IPS-15b (cell line): Measurements from ENCODE around the gene LRRC7.

Experiments
- H3K27me3 ChIP-seq: one replicate; pipeline ENCODE4 v1.6.1; 2013; ENCODE audit warnings: low read length; ENCODE audit not compliant: control insufficient read depth, insufficient read depth
- H3K36me3 ChIP-seq: one replicate; pipeline ENCODE4 v1.6.1; 2013; ENCODE audit warnings: low read length; ENCODE audit not compliant: control insufficient read depth, insufficient read depth
- H3K4me1 ChIP-seq: one replicate; pipeline ENCODE4 v1.6.1; 2013; ENCODE audit warnings: mild to moderate bottlenecking, low read length; ENCODE audit not compliant: control insufficient read depth, insufficient read depth
- H3K4me3 ChIP-seq: one replicate; pipeline ENCODE4 v1.5.1; 2013; ENCODE audit warnings: low read depth, low read length
- H3K9ac ChIP-seq: one replicate; pipeline ENCODE4 v1.6.1; 2013; ENCODE audit warnings: low read depth, mild to moderate bottlenecking, low read length
- H3K9me3 ChIP-seq: one replicate; pipeline ENCODE4 v1.6.1; 2013; ENCODE audit warnings: mild to moderate bottlenecking, low read length; ENCODE audit not compliant: control insufficient read depth, insufficient read depth

The LRRC7 gene

DNA sequence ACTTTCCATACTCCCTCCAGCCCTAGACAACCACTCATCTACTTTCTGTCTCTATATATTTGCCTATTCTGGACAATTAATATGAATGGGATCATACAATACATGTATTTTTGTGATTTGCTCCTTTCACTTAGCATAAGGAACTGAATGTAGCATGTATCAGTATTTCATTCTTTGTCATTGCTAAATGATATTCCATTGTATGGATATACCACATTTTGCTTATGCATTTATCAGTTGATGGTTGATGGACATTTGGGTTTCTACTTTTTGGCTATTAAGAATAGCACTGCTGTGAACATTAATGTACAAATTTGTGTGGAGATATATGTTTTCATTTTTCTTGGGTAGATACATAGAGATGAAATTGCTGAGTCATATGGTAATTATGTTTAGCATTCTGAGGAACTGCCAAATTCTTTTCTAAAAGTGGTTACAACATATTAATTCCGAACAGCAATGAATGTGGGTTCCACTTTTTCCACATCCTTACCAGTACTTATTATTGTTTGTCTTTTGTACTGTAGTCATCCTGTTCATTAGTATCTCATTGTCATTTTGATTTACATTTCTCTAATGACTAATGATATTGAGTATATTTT, 516.7 kb downstream of the LRRC7 start:
- no peaks in the 10 kb centered on the region for H3K4me1 ChIP-seq
- no peaks in the 10 kb centered on the region for H3K9me3 ChIP-seq
- no peaks in the 10 kb centered on the region for H3K27me3 ChIP-seq
- H3K36me3 ChIP-seq, result no peaks in the 10 kb centered on the region
- H3K4me3 ChIP-seq, result no peak overlapping the region
- H3K9ac ChIP-seq, result no peak overlapping the region

DNA sequence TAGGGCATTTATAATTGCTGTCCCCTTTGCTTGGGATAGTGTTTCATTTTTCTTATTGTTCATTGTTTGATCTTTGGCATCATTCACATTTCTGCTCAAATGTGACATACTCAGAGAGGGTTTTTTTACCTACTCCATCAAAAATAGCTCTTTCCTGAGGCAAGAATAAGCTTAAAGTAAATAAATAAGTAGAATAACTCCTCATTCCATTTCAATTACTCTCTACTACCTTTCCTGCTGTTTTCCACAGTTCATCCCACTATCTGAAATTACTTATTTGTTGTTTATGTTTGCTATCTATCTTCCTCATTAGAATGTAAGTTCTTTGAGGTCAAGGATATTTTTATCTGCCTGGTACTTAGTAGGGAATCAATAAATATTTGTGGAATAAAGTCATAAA, 517.8 kb downstream of the LRRC7 start:
- Histone ChIP-seq H3K4me1 (no peaks in the 10 kb centered on the region), H3K9me3 (no peaks in the 10 kb centered on the region), H3K9ac (no peak overlapping the region), H3K4me3 (no peak overlapping the region), H3K27me3 (no peaks in the 10 kb centered on the region), H3K36me3 (no peaks in the 10 kb centered on the region)

DNA sequence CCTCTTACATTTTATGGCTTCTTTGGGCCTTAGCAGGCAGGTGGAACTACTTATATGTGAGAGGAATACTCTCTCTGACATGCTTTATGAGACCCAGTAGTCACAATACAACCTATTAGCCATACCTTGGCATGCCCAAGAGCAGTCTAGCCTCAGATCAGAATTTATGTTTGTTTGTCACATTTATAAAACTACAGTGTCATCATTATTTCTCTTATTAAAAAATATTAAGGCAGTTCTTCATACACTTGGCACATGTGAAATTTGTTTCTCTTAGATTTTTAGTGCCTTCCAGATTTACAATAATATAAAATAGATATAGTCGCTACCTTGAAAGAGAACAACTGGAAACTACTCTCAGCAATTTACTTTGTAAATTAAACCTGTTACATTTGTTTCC, 519.2 kb downstream of the LRRC7 start:
- Histone ChIP-seq H3K9ac (no peak overlapping the region), H3K27me3 (no peaks in the 10 kb centered on the region), H3K36me3 (no peaks in the 10 kb centered on the region), H3K9me3 (no peaks in the 10 kb centered on the region), H3K4me1 (no peaks in the 10 kb centered on the region), H3K4me3 (no peak overlapping the region)

DNA sequence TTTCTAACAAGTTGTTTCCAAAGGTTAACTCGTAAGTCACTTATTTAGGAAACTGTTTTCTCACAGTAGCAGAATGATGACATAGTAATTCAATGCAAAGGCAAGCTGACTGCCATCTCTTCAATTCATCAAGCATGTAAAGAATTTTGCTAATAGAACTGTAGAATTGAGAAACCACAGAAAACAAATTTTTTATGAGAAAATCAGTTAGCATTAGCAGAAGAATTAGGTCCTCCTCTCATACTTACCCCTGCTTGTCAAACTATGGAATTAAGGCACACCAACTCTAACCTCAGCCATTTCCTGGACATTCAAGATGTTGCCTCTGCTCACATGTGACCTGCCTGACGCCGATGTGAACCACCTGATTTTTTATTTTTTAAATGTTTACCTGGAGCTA, 522.4 kb downstream of the LRRC7 start:
- no peaks in the 10 kb centered on the region for H3K27me3 ChIP-seq
- H3K9ac ChIP-seq, result no peak overlapping the region
- H3K9me3 ChIP-seq, result no peaks in the 10 kb centered on the region

DNA sequence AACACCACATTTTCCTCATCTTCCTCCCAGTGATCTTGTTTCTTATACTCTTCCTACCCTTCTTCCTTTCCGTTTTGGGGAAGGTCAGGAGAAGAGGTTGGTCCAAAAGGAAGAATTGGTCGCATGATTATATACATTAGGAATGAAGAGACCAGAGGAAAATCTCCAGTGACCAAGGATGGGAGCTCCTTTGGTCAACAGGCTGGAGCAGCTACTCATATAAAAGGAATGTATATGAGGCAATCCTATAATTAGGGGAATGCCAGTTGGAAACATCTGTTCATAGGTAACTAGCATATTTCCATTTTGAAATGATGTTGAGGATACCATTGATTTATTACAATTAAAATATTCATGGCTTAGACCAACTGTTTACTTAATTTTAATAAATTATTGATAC, 523.2 kb downstream of the LRRC7 start:
- Histone ChIP-seq H3K36me3 (no peaks in the 10 kb centered on the region), H3K4me1 (no peaks in the 10 kb centered on the region), H3K9ac (no peak overlapping the region), H3K27me3 (no peaks in the 10 kb centered on the region), H3K9me3 (no peaks in the 10 kb centered on the region), H3K4me3 (no peak overlapping the region)

More for the DNA sequence above, 522.4 kb downstream of the LRRC7 start:
- Histone ChIP-seq H3K4me3 (no peak overlapping the region), H3K4me1 (no peaks in the 10 kb centered on the region), H3K36me3 (no peaks in the 10 kb centered on the region)

DNA sequence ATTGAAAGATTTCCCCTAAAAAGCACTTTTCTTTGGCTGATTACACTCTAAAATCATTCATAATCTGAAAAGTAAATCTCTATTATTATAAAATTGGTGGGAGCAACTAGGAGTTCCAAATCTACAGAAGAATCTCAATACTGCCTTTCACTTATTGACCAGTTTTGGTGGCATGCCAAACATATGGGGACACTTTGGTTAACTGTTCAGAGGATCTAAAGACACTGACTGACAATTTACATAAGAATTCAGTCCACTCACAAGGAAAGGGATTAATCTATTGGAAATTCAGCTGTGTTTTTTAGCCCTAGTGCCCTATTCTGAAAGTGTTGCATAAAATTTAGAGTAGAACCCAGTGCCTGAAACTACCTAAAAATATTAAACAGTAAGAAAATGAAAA, 524.1 kb downstream of the LRRC7 start:
- Histone ChIP-seq H3K4me3 (no peak overlapping the region), H3K36me3 (no peaks in the 10 kb centered on the region), H3K27me3 (no peaks in the 10 kb centered on the region), H3K4me1 (no peaks in the 10 kb centered on the region), H3K9me3 (no peaks in the 10 kb centered on the region), H3K9ac (no peak overlapping the region)

DNA sequence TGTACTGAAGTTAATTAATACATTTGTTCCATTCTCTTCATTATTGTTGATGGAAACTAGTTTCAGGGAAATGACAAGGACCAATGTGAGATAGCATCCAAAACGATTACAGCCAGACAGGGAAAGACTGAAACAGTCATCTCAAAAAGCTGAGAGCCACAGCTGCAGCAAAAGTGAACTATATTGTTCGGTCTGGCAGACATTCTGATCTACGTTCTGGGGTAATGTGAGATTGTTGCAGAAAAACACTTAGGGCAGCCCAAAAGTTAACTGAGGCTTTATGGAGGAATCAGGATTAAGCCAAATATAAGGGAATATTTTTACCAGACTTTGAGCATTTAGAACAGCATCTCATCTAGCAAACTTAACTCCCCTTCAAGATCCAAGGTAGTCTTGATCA, 524.8 kb downstream of the LRRC7 start:
- Histone ChIP-seq H3K9me3 (no peaks in the 10 kb centered on the region), H3K9ac (no peak overlapping the region), H3K4me1 (no peaks in the 10 kb centered on the region), H3K4me3 (no peak overlapping the region), H3K27me3 (no peaks in the 10 kb centered on the region), H3K36me3 (no peaks in the 10 kb centered on the region)

DNA sequence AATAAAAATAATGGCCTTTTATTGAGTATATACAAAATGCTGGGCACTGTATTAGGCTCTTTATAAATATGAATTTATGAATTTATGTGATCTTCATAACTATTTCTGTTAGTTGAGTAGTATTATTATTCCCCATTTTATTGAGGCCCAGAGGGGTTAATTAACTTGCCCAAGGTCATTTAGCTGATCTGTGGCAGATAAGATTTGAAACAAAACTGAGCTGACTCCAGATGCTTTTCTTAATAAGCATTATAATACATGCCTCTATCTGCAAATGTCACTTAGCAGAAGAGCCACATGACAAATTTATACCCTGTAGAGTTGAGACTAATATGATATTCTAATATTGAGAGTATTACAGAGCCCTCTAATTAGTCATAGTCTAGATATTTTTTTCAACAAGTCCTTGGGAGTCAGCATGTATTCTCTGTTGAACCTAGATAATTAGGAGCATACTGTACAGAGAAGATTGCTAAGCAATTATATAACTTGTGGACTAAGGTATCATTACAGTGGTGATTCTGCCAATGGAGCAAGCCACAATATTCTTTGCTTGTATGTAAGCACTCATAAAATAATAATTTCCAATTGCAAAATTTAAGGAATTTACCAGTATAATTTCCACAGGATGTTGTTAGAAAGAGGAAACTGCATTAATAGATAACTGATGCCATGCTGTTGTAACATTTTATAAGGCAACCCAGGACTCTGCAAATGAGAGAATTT, 525.7 kb downstream of the LRRC7 start:
- Histone ChIP-seq H3K4me1 (no peaks in the 10 kb centered on the region), H3K36me3 (no peaks in the 10 kb centered on the region), H3K9ac (no peak overlapping the region), H3K4me3 (no peak overlapping the region), H3K9me3 (no peaks in the 10 kb centered on the region), H3K27me3 (no peaks in the 10 kb centered on the region)

DNA sequence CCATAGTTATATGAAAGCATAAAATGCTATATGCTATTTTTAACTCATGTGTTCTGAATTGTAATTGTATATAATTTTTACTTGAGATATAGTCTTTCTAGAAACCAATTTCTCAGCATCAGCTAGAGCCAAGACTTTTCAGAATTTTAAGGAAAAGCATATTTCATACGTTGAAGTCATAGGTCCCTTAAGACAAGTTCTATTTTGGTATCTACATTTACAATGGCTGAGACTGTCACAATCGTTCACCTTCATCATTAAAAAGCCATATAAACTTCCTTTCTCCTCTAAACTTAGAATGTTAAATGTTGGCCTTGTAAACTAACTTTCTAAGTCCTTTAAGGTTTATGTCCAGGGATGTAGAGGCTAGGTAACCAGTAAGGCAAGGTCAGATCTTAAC, 533.5 kb downstream of the LRRC7 start:
- Histone ChIP-seq H3K9ac (no peak overlapping the region), H3K4me3 (no peak overlapping the region), H3K36me3 (no peaks in the 10 kb centered on the region), H3K9me3 (no peaks in the 10 kb centered on the region), H3K27me3 (no peaks in the 10 kb centered on the region), H3K4me1 (no peaks in the 10 kb centered on the region)

DNA sequence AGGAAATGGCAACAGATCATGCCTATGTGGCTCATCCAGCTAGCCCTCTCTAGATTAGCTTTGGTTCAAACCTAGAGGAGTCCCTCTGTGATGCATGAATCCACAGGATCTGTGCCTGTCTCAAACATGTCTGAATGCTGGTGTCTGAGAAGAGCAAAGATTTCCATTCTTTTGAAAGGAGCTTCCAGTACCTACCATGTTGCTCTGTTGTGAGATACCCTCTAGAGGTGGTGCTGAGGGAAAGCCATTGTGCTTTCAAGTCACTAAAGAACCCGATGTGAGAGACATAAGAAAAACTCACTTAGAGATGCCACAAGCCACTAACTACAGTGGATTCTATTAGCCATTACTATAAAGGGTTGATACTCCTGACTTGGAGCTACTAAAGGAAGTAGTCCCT, 534.1 kb downstream of the LRRC7 start:
- H3K9me3 ChIP-seq, result no peaks in the 10 kb centered on the region
- no peaks in the 10 kb centered on the region for H3K4me1 ChIP-seq
- no peak overlapping the region for H3K9ac ChIP-seq
- H3K27me3 ChIP-seq, result no peaks in the 10 kb centered on the region
- H3K4me3 ChIP-seq, result no peak overlapping the region
- no peaks in the 10 kb centered on the region for H3K36me3 ChIP-seq

DNA sequence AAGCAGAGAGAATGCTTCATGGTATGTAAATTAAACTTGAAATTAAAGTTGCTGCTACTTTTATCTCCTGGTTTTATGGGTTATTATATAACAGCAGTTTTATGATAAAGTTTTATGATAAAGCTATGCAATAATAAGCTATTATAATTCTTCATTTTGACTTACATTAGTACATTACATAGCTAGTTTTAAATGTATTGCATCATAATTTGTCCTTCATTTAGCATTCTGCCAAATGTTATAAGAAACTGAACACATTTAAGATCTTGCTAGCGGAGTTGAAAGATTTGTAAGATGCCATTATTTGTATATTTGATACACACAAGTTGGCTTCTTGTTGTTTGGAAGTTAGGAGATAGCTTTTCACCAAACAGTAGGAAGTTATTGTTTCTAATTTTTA, 536.0 kb downstream of the LRRC7 start:
- Histone ChIP-seq H3K9me3 (no peaks in the 10 kb centered on the region), H3K9ac (no peak overlapping the region), H3K36me3 (no peaks in the 10 kb centered on the region), H3K4me3 (no peak overlapping the region), H3K27me3 (no peaks in the 10 kb centered on the region), H3K4me1 (no peaks in the 10 kb centered on the region)

DNA sequence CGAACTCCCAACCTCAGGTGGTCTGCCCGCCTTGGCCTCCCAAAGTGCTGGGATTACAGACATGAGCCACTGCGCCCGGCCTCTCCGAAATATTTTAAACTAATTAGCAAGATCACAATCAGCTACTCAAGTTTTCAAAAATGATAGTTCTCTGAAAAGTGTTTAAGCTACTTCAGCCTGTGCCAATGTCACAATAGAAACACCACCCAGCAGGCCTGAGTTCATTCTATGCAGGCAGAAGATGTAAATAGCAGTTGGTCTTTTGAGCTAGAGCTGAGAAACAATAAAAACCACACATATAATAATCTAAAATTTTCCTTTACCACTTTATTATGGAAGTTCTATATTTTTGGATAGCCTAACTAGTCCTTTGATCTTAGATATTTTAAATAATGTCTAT, 541.5 kb downstream of the LRRC7 start:
- Histone ChIP-seq H3K4me1 (no peaks in the 10 kb centered on the region), H3K9me3 (no peaks in the 10 kb centered on the region), H3K36me3 (no peaks in the 10 kb centered on the region), H3K9ac (no peak overlapping the region), H3K27me3 (no peaks in the 10 kb centered on the region), H3K4me3 (no peak overlapping the region)
